Cardiac fibroblast (primary cell): Measurements from ENCODE around the gene PIGT.

Experiments used
- DNase-seq, 2 donors: peaks; one replicate each; pipeline versions ENCODE4 v3.0.0 to v3.0.0-alpha.2; 2010; ENCODE audit warnings: low read depth in 2 of 2
- H3K4me3 ChIP-seq, 2 donors: replicated peaks in 1 of 2; 1 replicate in 1 of 2; 2 replicates in 1 of 2; pipeline ENCODE4 v1.5.1; 2011; ENCODE audit warnings: low read depth in 2 of 2, low read length in 2 of 2, mild to moderate bottlenecking in 2 of 2, moderate library complexity in 1 of 2
- TF ChIP-seq, protein P1 (sequence below): IDR thresholded peaks from one replicate; pipeline ENCODE4 v1.5.1; 2011; ENCODE audit warnings: low read depth, mild to moderate bottlenecking, low read length, inconsistent platforms

The PIGT gene

DNA sequence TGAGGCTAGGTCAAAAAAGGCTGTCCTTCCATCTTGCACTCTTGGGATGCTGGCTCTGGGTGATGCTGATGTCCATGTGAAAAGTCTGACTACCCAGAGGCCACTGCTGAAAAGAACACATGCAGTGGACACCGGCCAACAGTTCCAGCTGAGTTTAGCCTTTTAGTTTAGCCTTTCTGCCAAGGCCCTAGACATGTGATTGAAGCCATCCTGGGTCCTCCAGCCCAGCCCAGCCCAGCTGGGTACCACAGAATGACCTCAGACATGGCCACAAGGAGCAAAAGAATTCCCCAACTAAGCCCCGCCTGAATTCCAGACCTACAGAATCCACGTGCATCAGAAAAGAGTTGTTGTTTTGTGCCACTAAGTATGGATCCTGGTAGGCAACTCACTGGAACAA lies 17.4 kb downstream of the PIGT start:
- TF ChIP-seq, protein P1, sequence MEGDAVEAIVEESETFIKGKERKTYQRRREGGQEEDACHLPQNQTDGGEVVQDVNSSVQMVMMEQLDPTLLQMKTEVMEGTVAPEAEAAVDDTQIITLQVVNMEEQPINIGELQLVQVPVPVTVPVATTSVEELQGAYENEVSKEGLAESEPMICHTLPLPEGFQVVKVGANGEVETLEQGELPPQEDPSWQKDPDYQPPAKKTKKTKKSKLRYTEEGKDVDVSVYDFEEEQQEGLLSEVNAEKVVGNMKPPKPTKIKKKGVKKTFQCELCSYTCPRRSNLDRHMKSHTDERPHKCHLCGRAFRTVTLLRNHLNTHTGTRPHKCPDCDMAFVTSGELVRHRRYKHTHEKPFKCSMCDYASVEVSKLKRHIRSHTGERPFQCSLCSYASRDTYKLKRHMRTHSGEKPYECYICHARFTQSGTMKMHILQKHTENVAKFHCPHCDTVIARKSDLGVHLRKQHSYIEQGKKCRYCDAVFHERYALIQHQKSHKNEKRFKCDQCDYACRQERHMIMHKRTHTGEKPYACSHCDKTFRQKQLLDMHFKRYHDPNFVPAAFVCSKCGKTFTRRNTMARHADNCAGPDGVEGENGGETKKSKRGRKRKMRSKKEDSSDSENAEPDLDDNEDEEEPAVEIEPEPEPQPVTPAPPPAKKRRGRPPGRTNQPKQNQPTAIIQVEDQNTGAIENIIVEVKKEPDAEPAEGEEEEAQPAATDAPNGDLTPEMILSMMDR, result no peak
- DNase-seq, result peak; percentile 57 to 68
- H3K4me3 ChIP-seq, result no peak overlapping the region

DNA sequence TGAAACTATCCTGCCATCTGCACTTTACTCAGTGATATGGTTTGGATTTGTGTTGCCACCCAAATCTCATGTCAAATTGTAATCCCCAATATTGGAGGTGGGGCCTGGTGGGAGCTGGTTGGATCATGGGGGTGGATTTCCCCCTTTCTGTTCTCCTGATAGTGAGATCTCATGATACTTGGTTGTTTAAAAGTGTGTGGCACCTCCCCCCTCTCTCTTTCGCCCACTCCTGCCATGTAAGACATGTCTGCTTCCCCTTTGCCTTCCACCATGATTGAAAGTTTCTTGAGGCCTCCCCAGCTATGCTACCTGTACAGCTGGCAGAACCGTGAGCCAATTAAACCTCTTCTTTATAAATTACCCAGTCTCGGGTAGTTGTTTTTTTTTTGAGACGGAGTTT lies 18.0 kb downstream of the PIGT start:
- TF ChIP-seq, protein P1, result no peak
- H3K4me3 ChIP-seq, result no peak overlapping the region
- no peak for DNase-seq

DNA sequence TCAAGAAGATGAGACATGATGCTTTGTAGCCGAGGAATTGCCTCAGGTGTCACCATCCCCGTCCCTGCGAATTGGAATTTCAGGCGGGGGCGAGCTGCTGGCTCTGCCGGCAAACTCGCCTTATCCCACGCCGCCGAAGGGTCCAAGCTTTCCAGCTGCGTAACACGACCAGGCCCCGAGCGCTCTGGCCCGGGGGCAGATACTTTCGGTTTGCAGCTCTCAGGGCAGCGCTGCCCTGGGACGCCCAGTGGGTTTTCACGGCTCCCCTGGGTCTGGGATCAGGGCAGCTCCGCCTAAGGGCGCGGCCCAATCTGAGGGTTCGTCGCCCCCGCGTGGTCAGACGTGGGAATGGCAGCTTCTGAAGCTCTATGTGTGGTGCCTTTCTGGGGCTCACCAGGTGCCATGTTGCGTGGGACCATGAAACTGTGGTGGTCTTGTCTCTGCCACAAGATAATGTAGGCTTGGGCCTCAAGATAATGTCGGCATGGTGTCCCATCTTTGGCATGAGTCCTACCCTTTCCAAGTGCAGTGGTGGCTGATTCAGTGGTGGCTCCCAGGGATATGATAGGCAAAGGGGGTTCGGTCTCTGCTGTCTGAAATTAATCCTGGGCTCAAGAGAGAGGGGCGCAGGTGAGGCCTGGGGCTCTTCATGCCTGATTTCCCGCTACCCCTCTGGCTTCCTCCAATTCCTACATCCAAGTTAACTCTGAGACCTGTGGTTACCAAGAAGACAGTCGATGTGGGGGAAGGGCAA lies 21.0 kb downstream of the PIGT start:
- TF ChIP-seq, protein P1, result peak; percentile 96
- DNase-seq, result peak; percentile 86 to 89
- H3K4me3 ChIP-seq, result peak overlapping the region; percentile 57 to 66

DNA sequence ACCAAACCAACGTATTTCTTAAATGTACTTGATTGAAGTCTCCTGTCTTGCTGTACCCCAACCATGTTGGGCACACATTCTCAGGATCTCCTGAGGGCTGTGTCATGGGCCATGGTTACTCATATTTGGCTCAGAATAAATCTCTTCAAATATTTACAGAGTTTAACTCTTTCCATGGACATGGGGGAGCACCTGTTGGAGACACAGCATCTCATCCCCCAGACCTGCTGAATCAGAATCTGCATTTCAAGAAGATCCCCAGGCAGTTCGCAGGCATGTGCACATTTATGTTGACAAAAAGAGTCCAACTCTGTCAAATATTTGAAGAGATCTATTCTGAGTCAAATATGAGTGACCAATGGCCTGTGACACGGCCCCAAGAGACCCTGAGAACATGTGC lies 24.5 kb downstream of the PIGT start:
- H3K4me3 ChIP-seq, result no peak overlapping the region
- DNase-seq, result no peak
- TF ChIP-seq, protein P1, result no peak

DNA sequence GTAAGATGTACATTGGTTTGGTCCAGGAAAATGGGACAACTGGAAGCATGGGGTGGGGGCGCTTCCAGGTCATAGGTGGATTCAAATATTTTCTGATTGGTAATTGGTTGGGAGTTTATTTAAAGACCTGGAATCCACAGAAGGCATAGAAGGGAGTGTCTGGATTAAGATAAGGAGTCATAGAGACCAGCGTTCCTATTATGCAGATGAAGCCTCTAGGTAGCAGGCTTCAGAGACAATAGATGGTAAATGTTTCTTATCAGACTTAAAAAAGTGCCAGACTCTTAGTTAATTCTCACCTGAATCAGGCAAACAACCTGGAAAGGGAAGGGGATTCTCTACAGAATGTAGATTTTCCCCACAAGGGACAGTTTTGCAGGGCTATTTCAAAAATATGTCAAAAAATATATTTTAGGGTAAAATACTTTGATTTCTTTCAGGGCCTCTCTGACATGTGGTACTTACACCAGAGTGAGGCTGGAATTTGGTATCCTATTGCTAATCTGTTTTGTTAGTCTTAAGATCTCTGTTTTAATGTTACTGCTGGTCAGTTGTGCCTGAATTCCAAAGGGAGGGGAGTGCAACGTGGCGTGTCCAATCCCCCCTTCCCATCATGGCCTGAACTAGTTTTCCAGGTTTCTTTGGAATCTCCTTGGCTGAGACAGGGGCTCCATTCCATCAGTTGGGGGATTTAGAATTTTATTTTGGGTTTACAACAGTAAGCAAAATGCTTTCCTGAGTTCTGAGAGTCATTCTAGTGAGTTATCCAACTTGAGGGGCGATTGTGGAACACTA lies 25.1 kb downstream of the PIGT start:
- no peak overlapping the region for H3K4me3 ChIP-seq
- DNase-seq, result no peak
- TF ChIP-seq, protein P1, result no peak

DNA sequence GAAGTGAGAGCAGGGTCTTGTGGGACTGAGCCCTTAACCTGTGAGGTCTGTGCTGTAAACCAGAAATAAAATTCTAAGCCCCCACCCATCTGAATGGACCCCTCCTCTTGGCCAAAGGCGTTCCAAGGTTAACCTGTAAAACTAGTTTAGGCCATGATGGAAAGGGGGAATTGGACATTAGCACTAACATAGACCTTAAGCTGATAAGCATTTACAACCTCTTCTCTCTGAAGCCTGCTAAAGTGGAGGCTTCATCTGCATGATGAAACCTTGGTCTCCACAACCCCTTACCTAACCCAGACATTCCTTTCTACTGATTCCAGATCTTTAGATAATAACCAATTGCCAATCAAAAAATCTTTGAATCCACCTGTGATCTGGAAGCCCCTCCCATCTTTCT lies 25.8 kb downstream of the PIGT start:
- TF ChIP-seq, protein P1, result no peak
- H3K4me3 ChIP-seq, result no peak overlapping the region

More for the DNA sequence above, 25.8 kb downstream of the PIGT start:
- DNase-seq, result no peak
